GM12878 (cell line): ENCODE data around the gene CD1B. TPM values are rescaled to one million over a fixed set of nuclear protein-coding genes. Genes with fewer than 3 reads are reported as not detected.

Source experiments
- ASH2L ChIP-seq: fragments of 300-600, 200-600 bp; sonication (generic); IDR thresholded peaks from 2 replicates; pipeline ENCODE4 v1.6.1; 2017; ENCODE audit warnings: low read depth, mild to moderate bottlenecking, borderline replicate concordance
- BCL11A ChIP-seq: IDR thresholded peaks from 2 replicates; pipeline ENCODE4 v1.6.1; 2011; ENCODE audit warnings: low read depth, low read length
- CBX5 ChIP-seq: sonication (generic); IDR thresholded peaks from 2 replicates; pipeline ENCODE4 v1.6.1; 2016; ENCODE audit warnings: low read depth, moderate library complexity, mild to moderate bottlenecking, inconsistent platforms
- CREM ChIP-seq: IDR thresholded peaks from 2 replicates; pipeline ENCODE4 v1.6.1; 2014; ENCODE audit warnings: antibody characterized with exemption, low read depth
- DPF2 ChIP-seq: fragments of 450-650 bp; IDR thresholded peaks from 2 replicates; pipeline ENCODE4 v1.6.1; 2017; ENCODE audit warnings: mild to moderate bottlenecking
- IKZF1 ChIP-seq: fragments of 450-650 bp; conservative IDR thresholded peaks from 2 replicates; pipeline ENCODE4 v1.6.1; 2017; ENCODE audit warnings: antibody characterized with exemption, mild to moderate bottlenecking
- IKZF2 ChIP-seq, 2 experiments: fragments of 450-650 bp; IDR thresholded peaks; 2 replicates each; pipeline ENCODE4 v1.6.1; 2017; ENCODE audit warnings: mild to moderate bottlenecking in 2 of 2, moderate library complexity in 2 of 2
- IRF4 ChIP-seq: IDR thresholded peaks from 2 replicates; pipeline ENCODE4 v1.6.1; 2011; ENCODE audit warnings: low read depth, low read length
- KAT2A ChIP-seq: conservative IDR thresholded peaks from 2 replicates; pipeline ENCODE4 v1.6.1; 2011; ENCODE audit warnings: low read depth, low read length; ENCODE audit not compliant: control insufficient read depth
- KDM1A ChIP-seq: fragments of 200-600 bp; sonication (generic); IDR thresholded peaks from 2 replicates; pipeline ENCODE4 v1.6.1; 2016; ENCODE audit warnings: borderline replicate concordance
- MAX ChIP-seq: IDR thresholded peaks from 2 replicates; pipeline ENCODE4 v1.6.1; 2012; ENCODE audit warnings: low read depth, low read length, improper control_type of control experiment
- MEF2A ChIP-seq: IDR thresholded peaks from 2 replicates; pipeline ENCODE4 v1.6.1; 2011; ENCODE audit warnings: low read depth, mild to moderate bottlenecking, low read length, moderate library complexity; ENCODE audit not compliant: insufficient read depth
- MYC ChIP-seq: IDR thresholded peaks from 2 replicates; pipeline ENCODE4 v1.6.1; 2011; ENCODE audit warnings: mild to moderate bottlenecking, low read length, moderate library complexity, inconsistent platforms; ENCODE audit not compliant: insufficient read depth, insufficient replicate concordance, insufficient read length, severe bottlenecking
- NR2C2 ChIP-seq: IDR thresholded peaks from 2 replicates; pipeline ENCODE4 v1.6.1; 2011; ENCODE audit warnings: borderline replicate concordance, low read depth; ENCODE audit not compliant: control insufficient read depth, insufficient read length
- PAX8 ChIP-seq: fragments of 450-650 bp; IDR thresholded peaks from 2 replicates; pipeline ENCODE4 v1.6.1; 2017; ENCODE audit warnings: mild to moderate bottlenecking, moderate library complexity
- PBX3 ChIP-seq: IDR thresholded peaks from 2 replicates; pipeline ENCODE4 v1.6.1; 2011; ENCODE audit warnings: mild to moderate bottlenecking, low read depth, low read length, moderate library complexity; ENCODE audit not compliant: insufficient replicate concordance
- RAD21 ChIP-seq: IDR thresholded peaks from 2 replicates; pipeline ENCODE4 v1.6.1; 2011; ENCODE audit warnings: mild to moderate bottlenecking, low read depth, low read length, moderate library complexity; ENCODE audit not compliant: insufficient read depth
- RUNX3 ChIP-seq: IDR thresholded peaks from 2 replicates; pipeline ENCODE4 v1.6.1; 2012; ENCODE audit warnings: low read length, inconsistent platforms
- SIN3A ChIP-seq: IDR thresholded peaks from 2 replicates; pipeline ENCODE4 v1.6.1; 2012; ENCODE audit warnings: low read depth, low read length, improper control_type of control experiment
- SIX5 ChIP-seq: IDR thresholded peaks from 2 replicates; pipeline ENCODE4 v1.6.1; 2011; ENCODE audit warnings: mild to moderate bottlenecking, low read depth, low read length, moderate library complexity; ENCODE audit not compliant: severe bottlenecking
- SMAD1 ChIP-seq: fragments of 450-650 bp; IDR thresholded peaks from 2 replicates; pipeline ENCODE4 v1.6.1; 2018; ENCODE audit warnings: mild to moderate bottlenecking, low read depth; ENCODE audit not compliant: partially characterized antibody
- SMC3 ChIP-seq: IDR thresholded peaks from 2 replicates; pipeline ENCODE4 v1.6.1; 2011; ENCODE audit warnings: low read length, improper control_type of control experiment, borderline replicate concordance
- TBL1XR1 ChIP-seq: IDR thresholded peaks from 2 replicates; pipeline ENCODE4 v1.6.1; 2012; ENCODE audit warnings: low read depth, low read length, improper control_type of control experiment
- ZNF274 ChIP-seq: IDR thresholded peaks from one replicate; pipeline ENCODE4 v1.8.0; 2011; ENCODE audit not compliant: insufficient read length, insufficient read depth
- polyA plus RNA-seq, 11 experiments: library from polyadenylated mRNA; depleted of rRNA in 4 of 11; unstranded in 6 of 11; stranded (reverse) in 5 of 11; fragments of >200 nt; fragmentation: Nextera tagmentation in 4 of 11; fragmentation: Illumina TruSeq in 1 of 11; extraction: Ambion mirVana in 4 of 11; extraction: Trizol in 1 of 11; gene quantifications; 1 replicate in 1 of 11; 2 replicates in 10 of 11; pipeline versions ENCODE4 v1.2.1 to v1.2.3, GENCODE V29; 2011 to 2016; ENCODE audit warnings: inconsistent platforms in 2 of 11, missing spikeins in 2 of 11, low read depth in 1 of 11
- total RNA-seq, 4 experiments: library from RNA; depleted of rRNA in 3 of 4; stranded (reverse); fragments of >200 nt in 3 of 4; fragmentation: Illumina TruSeq in 1 of 4; extraction: Trizol in 1 of 4; gene quantifications; 2 replicates each; pipeline versions ENCODE4 v1.2.1 to v1.2.3, GENCODE V29; 2013 to 2021
- TF ChIP-seq, protein P1 (sequence below): IDR thresholded peaks from 2 replicates; pipeline ENCODE4 v1.6.1; 2011; ENCODE audit warnings: borderline replicate concordance, low read depth, mild to moderate bottlenecking, moderate library complexity, low read length; ENCODE audit not compliant: insufficient read depth, poor library complexity, severe bottlenecking
- TF ChIP-seq, protein P2 (sequence below): fragments of 150-350 bp; IDR thresholded peaks from 2 replicates; pipeline ENCODE4 v1.6.1; 2016; ENCODE audit warnings: low read depth, low read length

Gene CD1B
- total and polyA plus RNA-seq, 10 of the 15 experiments (the other 5 are each of a cell fraction or from before 2014, with no cell fraction given), result not detected

DNA sequence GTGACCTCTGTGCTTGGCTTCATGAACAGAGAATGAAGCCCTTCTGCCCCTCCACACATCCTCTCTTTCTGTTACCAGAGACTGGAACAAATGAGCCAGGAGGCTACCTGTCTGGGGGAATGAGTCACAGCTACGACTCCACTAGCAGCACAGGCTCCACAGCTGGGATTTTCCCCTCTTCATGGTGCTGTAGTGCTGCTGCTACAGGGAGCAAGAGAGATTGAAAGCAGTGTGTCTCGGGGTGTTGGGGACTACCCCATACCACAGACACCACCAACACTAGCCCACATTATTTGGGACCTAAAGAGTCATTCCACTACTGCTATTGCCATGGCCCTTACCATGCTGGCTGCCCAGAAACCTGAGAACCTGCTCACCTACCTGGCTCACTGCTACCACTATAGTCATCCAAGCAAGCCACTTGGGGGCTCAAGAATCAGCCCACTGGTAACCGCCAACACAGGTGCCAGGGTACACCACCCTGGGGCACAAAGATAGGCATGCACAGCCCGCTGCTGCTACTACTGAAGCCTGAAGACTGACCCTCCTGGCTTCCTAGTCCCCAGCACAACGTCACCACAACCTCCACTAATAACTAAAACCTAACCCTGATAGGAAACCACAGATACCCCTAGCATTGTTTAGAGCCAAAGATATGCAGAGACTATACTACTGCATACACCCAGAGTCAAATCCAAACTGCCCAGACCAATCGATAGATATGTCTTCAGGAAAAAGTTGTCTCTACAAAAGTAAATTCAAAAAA is 40.0 kb upstream of the CD1B start (continued):
- no peak for TF ChIP-seq NR2C2
- TF ChIP-seq KDM1A, result no peak
- TF ChIP-seq CBX5, result 0 out of 2 replicates have a peak, but pooled peaks have one; percentile 26
- no peak for TF ChIP-seq PBX3
- no peak for TF ChIP-seq SIX5
- TF ChIP-seq SMC3, result no peak
- TF ChIP-seq KAT2A, result no peak
- no peak for TF ChIP-seq MEF2A
- TF ChIP-seq MYC, result no peak
- no peak for TF ChIP-seq SMAD1
- peak in 1 of 2 experiments; percentile 68; a peak in 3 of 4 replicates for TF ChIP-seq IKZF2 (IDR thresholded peaks at IDR 0.05)
- TF ChIP-seq CREM, result no peak
- TF ChIP-seq IKZF1, result peak; percentile 48; the same call in 1 of the 2 replicates
- TF ChIP-seq, protein P1, sequence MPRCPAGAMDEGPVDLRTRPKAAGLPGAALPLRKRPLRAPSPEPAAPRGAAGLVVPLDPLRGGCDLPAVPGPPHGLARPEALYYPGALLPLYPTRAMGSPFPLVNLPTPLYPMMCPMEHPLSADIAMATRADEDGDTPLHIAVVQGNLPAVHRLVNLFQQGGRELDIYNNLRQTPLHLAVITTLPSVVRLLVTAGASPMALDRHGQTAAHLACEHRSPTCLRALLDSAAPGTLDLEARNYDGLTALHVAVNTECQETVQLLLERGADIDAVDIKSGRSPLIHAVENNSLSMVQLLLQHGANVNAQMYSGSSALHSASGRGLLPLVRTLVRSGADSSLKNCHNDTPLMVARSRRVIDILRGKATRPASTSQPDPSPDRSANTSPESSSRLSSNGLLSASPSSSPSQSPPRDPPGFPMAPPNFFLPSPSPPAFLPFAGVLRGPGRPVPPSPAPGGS, result no peak
- TF ChIP-seq IRF4, result 0 out of 2 replicates have a peak, but pooled peaks have one; percentile 47
- TF ChIP-seq BCL11A, result peak; percentile 17; the same call in 1 of the 2 replicates
- TF ChIP-seq ASH2L, result no peak
- TF ChIP-seq, protein P2, sequence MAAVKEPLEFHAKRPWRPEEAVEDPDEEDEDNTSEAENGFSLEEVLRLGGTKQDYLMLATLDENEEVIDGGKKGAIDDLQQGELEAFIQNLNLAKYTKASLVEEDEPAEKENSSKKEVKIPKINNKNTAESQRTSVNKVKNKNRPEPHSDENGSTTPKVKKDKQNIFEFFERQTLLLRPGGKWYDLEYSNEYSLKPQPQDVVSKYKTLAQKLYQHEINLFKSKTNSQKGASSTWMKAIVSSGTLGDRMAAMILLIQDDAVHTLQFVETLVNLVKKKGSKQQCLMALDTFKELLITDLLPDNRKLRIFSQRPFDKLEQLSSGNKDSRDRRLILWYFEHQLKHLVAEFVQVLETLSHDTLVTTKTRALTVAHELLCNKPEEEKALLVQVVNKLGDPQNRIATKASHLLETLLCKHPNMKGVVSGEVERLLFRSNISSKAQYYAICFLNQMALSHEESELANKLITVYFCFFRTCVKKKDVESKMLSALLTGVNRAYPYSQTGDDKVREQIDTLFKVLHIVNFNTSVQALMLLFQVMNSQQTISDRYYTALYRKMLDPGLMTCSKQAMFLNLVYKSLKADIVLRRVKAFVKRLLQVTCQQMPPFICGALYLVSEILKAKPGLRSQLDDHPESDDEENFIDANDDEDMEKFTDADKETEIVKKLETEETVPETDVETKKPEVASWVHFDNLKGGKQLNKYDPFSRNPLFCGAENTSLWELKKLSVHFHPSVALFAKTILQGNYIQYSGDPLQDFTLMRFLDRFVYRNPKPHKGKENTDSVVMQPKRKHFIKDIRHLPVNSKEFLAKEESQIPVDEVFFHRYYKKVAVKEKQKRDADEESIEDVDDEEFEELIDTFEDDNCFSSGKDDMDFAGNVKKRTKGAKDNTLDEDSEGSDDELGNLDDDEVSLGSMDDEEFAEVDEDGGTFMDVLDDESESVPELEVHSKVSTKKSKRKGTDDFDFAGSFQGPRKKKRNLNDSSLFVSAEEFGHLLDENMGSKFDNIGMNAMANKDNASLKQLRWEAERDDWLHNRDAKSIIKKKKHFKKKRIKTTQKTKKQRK, result no peak
- TF ChIP-seq PAX8, result no peak
- TF ChIP-seq SIN3A, result no peak
- TF ChIP-seq MAX, result no peak
- TF ChIP-seq ZNF274, result no peak
- no peak for TF ChIP-seq RAD21
- no peak for TF ChIP-seq DPF2
- TF ChIP-seq TBL1XR1, result no peak
- TF ChIP-seq RUNX3, result peak; percentile 58
